ENCODE measurements around the gene DCC.

Gene DCC

DNA sequence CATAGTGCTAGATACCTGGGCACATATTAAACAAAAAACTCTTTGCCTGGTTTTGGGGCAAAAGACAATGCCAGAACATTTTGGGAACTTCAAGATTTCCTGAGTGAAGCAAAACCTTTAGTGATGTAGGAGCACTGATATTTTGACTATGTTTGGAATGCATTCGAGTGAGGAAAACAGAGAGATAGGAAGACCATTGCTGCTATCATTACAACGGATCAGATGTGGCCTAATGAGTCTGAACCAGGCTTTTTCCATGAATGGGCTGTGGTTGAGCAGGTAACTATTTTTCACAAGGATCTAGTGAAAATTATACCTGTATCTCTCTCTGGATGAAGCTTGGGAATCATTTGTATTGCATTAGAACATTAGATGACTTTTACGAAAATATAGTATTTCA, 562.2 kb downstream of the DCC start:
- no peak for DNase-seq

DNA sequence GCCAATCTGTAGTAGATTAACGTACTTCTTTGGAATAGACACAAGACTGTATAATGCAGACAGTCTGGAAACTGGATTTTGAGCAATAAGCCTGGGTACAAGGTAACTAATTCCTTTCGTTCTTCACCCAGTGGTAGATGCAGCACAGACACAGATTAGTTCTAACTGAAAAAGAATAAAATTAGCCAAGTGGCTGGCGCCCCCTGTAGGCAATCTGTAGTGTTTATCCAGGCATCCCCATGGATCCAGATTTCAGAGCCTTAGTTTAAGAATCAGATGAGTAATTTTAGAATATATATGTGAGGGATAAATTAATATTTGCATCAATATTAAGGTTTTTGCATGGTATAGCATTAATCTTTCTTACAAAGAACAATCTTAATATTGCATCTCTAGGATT, 563.9 kb downstream of the DCC start:
- DNase-seq: peak in 30 of 51 donors; percentile 2 to 73 (median 14)

DNA sequence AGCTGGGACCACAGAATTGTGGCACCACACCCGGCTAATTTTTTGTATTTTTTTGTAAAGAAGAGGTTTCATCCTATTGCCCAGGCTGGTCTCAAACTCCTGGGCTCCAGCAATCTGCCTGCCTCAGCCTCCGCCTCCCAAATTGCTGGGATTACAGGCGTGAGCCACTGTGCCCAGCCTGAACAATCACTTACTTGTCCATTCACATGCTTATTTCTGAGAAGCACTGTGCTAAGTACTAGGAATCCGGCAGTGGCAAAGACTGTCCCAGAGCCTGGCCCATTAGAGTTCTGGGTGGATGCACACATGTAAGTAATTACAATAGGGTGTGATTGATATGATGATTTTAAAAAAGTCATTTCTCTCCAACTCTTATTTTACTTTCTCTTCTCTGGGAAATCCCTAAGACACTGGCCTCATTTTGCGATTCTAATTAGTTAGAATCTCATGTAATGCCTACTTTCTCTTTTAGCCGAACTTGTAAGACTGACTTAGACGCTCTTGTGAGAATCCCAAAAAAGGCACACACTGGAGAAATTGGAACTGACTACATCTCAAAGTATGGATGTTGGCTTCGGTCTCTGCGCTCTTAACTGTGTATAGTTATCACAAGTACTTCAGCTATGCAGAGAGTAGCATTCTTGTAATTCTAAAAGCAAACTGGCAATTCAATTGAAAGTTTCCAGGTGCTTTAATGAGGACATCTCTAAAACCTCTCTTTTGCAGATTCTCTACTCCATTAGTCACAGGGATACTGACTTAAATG, 567.7 kb downstream of the DCC start:
- peak in 5 of 51 donors; percentile 1 to 33 (median 3) for DNase-seq

DNA sequence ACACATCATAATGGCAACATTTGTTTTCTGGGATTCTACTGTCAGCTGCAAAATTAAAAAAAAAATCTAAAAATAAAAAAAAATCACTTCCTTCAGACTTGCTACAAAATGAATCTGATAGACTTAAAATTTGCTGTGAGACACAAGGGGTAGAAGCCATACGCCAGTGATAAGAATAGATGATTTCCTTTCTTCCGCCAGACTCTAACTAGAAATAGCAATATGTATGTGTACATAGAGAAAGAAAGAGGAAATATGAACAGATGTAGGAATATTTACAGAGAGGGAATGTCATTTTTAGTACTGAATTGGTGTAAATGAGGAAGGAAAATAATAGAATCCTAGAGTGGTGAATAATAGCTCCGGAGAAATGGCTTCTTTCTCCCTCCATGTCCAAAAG, 574.2 kb downstream of the DCC start:
- DNase-seq: no peak

DNA sequence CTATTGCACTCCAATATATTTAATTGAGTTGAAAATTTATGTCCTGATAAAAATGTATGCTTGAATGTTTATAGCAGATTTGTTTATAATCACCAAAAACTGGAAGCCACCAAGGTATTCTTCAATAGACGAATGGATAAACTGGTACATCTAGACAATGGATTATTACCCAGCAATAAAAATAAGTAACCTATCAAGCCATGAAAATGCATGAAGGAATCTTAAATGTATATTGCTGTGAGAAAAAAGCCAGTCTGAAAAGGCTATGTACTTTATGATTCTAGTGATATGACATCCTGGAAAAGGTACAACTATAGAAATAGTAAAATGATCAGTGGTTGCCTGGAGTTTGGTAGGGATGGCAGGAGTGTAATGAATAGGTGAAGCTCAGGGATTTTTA, 580.7 kb downstream of the DCC start:
- DNase-seq: no peak

DNA sequence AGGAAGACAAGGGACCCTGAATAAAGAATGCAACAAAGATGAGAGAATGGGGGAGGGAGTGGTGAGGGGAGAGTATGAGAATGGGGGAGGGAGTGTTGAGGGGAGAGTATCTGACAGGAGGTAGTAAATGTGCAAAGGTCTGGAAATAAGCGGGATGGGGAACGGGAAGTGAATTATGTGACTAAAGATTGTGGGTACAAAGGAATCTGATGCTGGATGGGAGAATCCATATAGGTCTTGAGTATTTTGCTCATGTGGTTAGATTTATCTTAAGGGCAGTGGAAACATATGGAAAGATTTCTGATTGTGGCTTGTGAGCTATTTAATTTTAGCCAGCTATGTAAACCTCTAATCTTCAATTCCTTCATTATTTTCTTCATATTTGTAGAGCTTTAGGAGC, 593.4 kb downstream of the DCC start:
- DNase-seq: no peak

DNA sequence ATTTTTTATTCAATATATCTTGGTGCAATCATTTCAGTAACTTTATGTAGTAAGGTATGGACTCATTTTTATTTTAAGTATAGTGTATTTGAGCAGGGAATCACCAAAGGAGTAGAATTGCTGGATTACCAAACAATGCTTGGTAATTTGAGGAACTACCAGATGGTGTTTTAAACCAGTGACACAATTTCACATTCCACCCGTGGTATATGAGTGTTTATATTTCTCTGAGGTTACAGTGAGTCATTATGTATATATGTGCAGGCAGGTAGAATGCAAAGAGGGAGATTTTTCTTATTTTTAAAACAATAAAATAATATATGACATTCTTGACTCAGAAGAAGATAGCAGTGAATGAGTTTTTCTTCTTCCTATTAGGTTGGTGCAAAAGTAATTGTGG, 596.9 kb downstream of the DCC start:
- no peak for DNase-seq

DNA sequence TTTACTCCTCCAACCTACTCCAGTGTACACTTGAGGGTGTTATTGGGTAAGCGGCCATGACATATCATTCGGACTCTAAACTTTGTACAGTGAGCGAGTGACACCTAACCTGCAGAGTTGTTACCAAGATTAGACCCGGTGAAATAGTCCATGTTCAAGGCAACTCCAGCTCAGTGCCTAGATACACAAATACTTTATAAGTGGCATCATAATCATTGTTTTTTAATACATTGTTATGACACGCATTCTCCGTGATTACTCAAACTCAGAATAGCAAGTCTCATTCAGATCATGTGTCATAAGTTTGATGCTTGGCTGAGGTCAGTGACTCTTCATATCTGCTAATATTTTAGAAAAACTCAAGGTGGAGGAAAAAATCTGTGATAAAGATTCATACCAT, 597.8 kb downstream of the DCC start:
- no peak for DNase-seq

DNA sequence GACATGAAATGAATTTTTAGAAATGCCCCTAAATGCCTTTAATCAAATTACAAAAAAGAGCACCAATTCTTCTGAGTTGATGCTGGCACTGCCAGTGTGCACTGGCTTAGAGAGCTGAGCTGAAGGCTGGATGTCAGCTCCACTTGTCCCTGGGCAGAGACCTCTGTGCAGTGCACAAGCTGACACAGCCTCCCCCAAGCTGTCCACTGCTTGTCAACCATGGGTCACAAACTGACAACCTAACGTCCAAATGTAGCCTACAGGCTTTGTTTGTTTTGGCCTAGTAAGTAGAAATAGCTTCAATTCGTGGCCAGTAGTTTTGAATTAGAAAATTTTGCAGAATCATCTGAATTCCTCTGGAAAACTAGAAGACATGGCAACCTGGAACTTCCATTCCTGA, 605.6 kb downstream of the DCC start:
- DNase-seq: no peak

DNA sequence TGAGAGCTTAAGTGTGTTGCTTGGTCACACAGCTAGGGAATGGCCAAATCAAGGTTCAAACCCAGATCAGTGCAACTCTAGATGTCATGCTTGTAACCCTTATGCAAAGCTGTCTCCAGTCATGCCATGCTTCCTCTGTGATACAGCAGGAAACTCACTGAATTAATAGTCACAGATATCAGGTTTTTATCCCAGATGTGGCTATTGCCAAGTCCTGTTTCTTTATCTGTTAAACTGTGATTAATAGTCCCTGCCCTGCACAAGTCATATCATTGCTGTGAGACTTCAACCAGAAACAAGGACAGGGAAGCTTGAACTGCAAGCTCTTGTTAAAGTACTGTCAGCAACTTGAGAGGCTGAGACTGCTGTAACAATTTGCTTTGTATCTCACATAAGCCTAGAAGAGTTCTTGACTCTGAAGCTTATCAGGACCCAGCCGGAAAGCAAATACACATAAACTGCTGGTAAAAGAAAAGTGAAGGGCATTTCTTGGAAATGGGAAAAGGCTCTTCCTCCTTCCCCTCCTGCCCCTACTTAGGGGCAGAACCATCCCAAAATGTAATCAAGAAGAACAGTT, 609.0 kb downstream of the DCC start:
- DNase-seq: no peak

DNA sequence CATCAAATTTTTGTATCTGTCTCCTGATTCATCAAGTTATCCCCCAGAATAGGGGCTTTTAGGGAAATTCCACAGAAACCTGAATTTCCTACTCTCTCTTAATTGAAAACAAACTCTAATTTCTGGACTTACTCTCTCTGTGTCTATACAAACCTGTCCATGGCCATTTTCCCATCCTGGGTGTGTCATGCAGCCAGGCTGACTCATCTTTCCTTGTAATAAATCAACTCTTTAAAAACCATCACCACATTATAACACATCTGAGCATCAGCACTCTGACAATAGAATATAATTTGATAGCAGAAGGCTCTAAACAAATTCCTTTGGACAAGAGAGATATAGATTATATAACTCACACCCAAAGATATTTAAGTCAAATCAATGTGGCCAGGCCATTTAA, 610.2 kb downstream of the DCC start:
- DNase-seq: no peak

DNA sequence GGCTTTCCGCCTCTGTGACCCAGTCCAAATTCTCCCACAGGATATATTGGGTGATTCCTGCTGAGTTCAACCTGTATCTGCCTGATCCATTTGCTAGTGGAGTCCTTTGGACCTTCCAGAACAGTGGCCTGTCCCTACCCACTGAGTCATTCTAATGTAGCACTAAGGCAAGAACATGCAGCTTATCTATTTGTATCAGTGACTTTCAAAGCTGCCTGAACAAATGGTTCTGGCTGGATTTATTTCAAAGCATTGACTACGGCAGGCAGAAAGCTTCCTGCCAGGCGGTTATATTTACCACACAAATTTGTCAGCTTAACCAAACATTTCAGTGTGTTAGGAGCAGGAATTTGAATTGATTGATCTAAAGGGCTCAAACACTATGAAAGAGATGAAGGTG, 613.4 kb downstream of the DCC start:
- DNase-seq: no peak

DNA sequence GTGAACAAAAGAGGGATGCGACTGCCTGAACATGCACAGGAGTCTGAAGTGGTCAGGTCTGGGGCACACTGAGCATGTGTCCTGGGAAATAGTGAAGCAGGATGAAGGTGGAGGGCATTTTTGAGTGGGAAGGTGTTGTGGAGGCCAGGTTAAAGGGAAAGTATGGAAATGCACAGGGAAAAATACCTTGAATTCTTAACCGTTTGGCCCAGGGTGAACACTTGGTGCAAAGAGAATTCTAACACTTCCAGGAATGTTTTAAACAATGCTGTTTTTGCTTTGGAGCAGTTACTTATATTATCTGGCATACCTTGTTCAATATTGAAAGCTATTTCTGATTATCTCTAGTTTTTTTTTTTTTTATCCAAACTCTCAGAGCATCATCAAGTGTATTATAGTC, 623.5 kb downstream of the DCC start:
- DNase-seq: no peak

DNA sequence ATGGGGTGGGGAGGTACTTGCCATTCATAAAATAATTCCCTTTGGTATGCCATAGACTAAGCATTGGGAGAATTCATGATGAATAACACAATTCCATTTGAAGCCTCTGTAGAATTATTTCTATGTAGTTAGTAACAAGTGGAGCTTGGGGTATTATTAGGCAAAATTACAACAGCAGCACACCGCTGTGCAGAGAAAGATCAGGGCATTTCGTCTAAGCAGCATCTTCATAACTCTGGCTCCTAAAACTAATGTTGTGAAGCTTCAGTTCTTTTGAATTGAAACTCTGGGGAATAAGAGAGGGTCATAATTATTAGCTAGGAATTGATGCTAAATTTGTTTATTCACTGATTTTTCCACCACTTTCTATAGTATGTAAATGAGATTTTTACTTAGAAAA, 630.7 kb downstream of the DCC start:
- no peak for DNase-seq

DNA sequence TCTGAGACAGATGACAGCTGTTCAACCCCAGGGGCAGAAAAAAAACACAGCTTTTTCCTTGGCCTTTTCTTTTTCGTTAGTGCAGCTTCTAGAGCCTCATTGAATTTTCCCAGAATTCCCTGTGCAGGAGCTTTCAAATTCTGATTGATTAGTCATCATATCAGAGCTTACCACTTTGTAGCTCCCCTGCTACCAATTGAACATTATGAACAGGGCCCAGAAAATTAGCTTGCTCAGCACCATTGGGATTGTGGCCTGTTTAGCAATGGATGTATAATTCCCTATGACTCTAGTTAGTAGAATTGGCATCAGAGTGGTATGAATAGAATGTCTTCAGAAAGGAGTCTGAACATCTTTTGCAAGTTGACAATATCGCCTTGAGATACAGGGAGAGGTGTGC, 631.1 kb downstream of the DCC start:
- no peak for DNase-seq

DNA sequence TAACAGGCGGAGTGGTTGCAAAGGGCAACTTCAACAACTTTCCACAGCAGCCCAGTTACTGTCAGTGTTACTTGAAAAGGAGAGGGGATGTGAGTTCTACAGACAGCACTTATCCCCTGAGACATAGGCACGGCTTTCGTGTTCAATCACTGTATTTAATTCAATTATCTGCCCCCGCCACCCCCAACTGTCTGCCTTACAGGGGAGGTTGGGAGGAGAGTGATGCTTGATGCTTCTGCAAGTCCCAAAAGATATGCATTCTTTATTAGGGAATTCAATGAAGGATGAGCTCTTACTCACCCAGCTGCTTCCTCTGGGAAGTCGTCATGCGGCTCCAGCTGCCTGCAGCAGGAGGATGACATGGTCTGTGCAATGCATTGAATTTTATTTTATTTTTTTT, 639.9 kb downstream of the DCC start:
- no peak for DNase-seq

DNA sequence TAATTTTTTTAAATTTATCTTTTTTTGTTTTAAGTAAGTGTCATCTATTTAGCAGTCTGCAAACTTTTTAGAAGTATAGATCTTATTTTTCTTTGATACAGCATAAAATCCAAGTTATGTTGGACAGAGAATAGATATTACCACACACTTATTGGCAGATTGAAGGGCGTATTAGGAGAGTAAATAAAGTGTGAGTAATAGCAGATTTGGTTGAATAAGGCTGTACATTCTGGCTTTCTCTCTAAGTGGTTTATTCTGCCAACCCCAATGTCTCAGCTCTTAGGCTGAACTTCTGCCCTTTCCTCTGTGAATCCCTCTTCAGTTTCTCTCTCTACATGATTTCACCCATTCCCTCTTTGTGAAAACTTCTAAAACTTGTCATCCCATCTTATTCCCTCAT, 651.2 kb downstream of the DCC start:
- no peak for DNase-seq

DNA sequence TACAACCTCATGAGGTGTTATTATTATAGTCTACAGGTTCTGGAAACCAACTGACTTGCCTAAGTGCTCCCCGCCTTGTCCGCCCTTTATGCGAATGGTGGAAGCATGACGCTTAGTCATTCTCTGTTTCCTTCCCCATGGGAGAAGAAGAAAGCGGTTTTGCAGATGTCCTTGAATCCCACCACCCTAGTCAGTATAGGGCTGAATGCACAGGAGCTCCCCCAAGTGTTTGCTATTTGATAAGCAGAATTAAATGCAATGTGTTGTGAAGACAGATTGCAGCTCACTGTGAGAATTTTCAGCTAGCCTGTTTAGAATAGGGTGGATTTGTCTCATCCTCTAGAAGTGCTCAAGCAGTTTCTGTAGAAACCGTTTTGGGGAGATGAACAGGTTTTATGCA, 652.0 kb downstream of the DCC start:
- no peak for DNase-seq

DNA sequence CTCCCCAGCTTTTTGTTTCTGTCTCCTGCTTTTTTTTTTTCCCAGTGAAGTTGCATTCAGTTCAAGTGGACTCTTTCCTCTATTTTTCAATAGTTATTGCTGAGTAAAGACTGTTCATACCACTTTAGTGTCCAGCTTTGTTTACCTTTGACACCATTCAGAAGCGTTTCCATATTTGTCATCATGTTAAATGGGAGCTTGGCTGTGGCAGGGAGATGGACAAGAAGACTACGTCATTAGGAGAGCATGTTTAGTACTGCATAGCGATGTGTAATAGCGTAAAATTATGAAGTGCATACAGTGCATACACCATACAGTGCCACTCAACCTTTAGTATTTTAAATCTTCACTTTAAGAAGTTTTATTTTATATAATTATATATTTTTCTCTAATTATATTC, 655.9 kb downstream of the DCC start:
- no peak for DNase-seq

DNA sequence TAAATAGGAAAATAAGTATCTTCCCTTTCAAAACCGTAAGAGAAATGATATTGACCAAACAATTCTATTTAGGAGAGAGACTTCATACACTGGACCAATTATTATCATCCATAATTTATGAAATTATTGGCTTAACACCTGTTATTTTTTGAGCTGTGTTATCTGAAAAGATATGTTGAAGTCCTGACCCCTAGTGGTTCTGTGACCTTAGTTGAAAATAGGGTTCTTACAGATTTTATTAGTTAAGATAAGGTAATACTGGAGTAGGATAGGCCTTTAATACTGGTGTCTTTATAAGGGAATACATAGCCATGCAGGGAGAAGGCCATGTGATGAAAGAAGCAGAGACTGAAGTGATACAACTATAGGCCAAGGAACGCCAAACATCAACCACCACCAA, 659.6 kb downstream of the DCC start:
- DNase-seq: no peak

DNA sequence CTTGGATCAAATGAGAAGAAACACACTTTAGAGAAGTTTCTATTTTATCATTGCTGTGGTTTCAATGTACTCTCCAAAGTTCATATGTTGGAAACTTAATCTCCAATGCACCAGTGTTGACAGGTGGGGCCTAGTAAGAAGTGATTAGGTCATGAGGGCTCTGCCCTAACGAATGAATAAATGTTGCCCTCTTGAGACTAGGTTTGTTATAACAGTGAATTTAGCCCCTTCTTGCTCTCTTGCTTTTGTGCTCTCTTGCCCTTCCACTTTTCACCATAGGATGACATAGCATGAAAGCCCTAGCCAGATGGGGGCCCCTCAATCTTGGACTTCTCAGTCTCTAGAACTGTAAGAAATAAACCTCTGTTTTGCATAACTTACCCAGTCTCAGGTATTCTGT, 664.8 kb downstream of the DCC start:
- DNase-seq: no peak

DNA sequence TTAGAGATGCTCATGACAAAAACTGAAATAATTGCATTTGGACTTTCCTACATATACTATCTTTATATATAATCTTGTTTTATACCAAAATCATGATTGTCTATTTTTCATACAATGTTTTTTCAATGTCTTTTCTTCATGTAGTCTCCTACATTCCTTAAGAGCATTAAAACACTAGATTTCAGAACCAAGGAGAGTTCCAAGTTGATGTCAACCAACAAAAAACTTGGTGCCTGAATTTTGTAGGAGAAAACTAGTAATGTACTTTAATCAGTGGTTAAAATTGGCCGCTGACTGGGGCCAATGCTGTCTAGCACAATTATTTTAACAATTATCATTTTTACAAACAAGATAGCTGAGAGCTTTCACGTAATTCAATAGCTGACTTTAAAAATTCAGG, 678.8 kb downstream of the DCC start:
- no peak for DNase-seq

DNA sequence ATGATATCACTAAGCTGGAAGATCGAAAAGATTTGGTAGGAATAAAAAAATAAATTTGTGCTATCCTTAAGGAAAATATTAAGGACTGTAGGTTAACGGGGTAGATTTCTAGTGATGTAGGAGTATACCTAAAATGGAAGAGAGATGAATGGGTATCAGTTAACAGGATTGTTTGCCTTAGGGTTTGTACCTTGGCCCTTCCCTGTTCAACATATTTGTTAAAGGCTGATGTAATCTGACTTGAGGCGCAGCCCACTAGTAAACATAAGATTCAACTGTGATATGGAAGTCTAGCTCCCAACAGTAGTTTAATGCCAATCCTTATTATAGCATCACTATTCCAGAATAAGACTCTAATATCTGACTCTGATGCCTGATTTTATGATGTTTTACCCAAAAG, 685.2 kb downstream of the DCC start:
- no peak for DNase-seq

DNA sequence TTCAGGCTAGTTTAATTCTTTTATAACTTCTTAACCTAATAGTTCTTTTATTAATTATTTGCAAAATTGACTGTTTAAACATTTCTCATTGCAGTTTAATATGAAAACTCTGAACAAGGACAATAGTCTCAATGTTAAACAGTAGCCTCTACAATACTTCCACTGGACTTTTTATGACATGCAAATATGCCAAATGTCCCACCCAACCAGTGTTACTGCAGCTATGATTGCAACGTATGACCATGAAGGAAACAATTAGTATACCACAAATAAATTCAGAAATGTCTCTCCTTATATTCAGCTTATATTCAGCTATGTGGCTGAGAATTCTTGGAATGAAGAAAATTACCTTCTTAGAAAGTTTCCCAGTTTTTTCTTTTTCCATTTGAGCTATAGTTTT, 688.6 kb downstream of the DCC start:
- DNase-seq: no peak

All from hypothalamus (tissue), 51 donors.